Neural cell (in vitro differentiated cells): ENCODE measurements around the gene BSN. TPM values are rescaled to one million over a fixed set of nuclear protein-coding genes. Genes with fewer than 3 reads are reported as not detected.
A peak's percentile ranks its signal among the peaks of the same experiment; 100 is the strongest.

Experiments used
- H2AFZ ChIP-seq: fragments of 200-600, 300-800 bp; sonication (generic), shearing (Covaris generic); 2 replicates; pipeline ENCODE4 v1.6.0; 2014; ENCODE audit warnings: low read depth, mild to moderate bottlenecking, antibody characterized with exemption, low read length, moderate library complexity
- H3F3A ChIP-seq: fragments of 200-600 bp; shearing (Covaris generic); 2 replicates; pipeline ENCODE4 v1.6.1; 2016; ENCODE audit warnings: mild to moderate bottlenecking, moderate library complexity, mixed read lengths, antibody characterized with exemption, low read length; ENCODE audit not compliant: insufficient read depth, poor library complexity, severe bottlenecking
- H3K27ac ChIP-seq: fragments of 200-600, 300-800 bp; sonication (generic), shearing (Covaris generic); 2 replicates; pipeline ENCODE4 v1.5.1; 2014; ENCODE audit warnings: mild to moderate bottlenecking, low read length, moderate library complexity
- H3K27me3 ChIP-seq: fragments of 300-800, 200-600 bp; sonication (generic), shearing (Covaris generic); 2 replicates; pipeline ENCODE4 v1.6.0; 2014; ENCODE audit warnings: mild to moderate bottlenecking, low read depth, low read length, moderate library complexity; ENCODE audit not compliant: insufficient read depth
- H3K36me3 ChIP-seq: fragments of 300-800, 200-600 bp; sonication (generic), shearing (Covaris generic); 2 replicates; pipeline ENCODE4 v1.5.1; 2014; ENCODE audit warnings: mild to moderate bottlenecking, antibody characterized with exemption, low read length, moderate library complexity; ENCODE audit not compliant: insufficient read depth
- H3K4me2 ChIP-seq: fragments of 300-800, 200-600 bp; sonication (generic), shearing (Covaris generic); 2 replicates; pipeline ENCODE4 v1.6.0; 2014; ENCODE audit warnings: mild to moderate bottlenecking, low read length
- H3K4me3 ChIP-seq: fragments of 300-800, 200-600 bp; sonication (generic), shearing (Covaris generic); 2 replicates; pipeline ENCODE4 v1.5.1; 2014; ENCODE audit warnings: mild to moderate bottlenecking, low read length, moderate library complexity
- H3K79me2 ChIP-seq: fragments of 200-600 bp; shearing (Covaris generic); replicated peaks from 2 replicates; pipeline ENCODE4 v1.6.0; 2014; ENCODE audit warnings: mild to moderate bottlenecking, low read length, moderate library complexity; ENCODE audit not compliant: insufficient read depth
- H3K9ac ChIP-seq: fragments of 300-800, 200-600 bp; sonication (generic), shearing (Covaris generic); 2 replicates; pipeline ENCODE4 v1.6.1; 2016; ENCODE audit warnings: mild to moderate bottlenecking, low read length, mixed read lengths
- H3K9me2 ChIP-seq: fragments of 200-600 bp; shearing (Covaris generic); 2 replicates; pipeline ENCODE4 v1.6.1; 2016; ENCODE audit warnings: mild to moderate bottlenecking, low read length, mixed read lengths; ENCODE audit not compliant: insufficient read depth
- H3K9me3 ChIP-seq: fragments of 200-600, 300-800 bp; sonication (generic), shearing (Covaris generic); 2 replicates; pipeline ENCODE4 v1.6.1; 2016; ENCODE audit warnings: mild to moderate bottlenecking, mixed run types, low read length, moderate library complexity, mixed read lengths
- H4K20me1 ChIP-seq: fragments of 200-600 bp; shearing (Covaris generic); 2 replicates; pipeline ENCODE4 v1.6.1; 2016; ENCODE audit warnings: mild to moderate bottlenecking, mixed run types; ENCODE audit not compliant: insufficient read depth
- EZH2 ChIP-seq: fragments of 200-600, 300-800 bp; shearing (Covaris generic), sonication (generic); IDR thresholded peaks from 2 replicates; pipeline ENCODE4 v1.6.1; 2014; ENCODE audit warnings: antibody characterized with exemption, low read length, borderline replicate concordance, mild to moderate bottlenecking; ENCODE audit not compliant: insufficient read depth, poor library complexity, severe bottlenecking
- MXI1 ChIP-seq: fragments of 450-650 bp; conservative IDR thresholded peaks from 2 replicates; pipeline ENCODE4 v1.6.1; 2014; ENCODE audit warnings: antibody characterized with exemption, mild to moderate bottlenecking; ENCODE audit not compliant: poor library complexity, severe bottlenecking
- POLR2AphosphoS5 ChIP-seq: IDR thresholded peaks from 2 replicates; pipeline ENCODE4 v1.6.1; 2012
- RAD21 ChIP-seq: fragments of 450-650 bp; conservative IDR thresholded peaks from 2 replicates; pipeline ENCODE4 v1.6.1; 2014; ENCODE audit warnings: antibody characterized with exemption, mild to moderate bottlenecking, moderate library complexity
- SMC3 ChIP-seq: fragments of 450-650 bp; conservative IDR thresholded peaks from 2 replicates; pipeline ENCODE4 v1.6.1; 2014; ENCODE audit warnings: antibody characterized with exemption, mild to moderate bottlenecking, moderate library complexity; ENCODE audit not compliant: poor library complexity
- polyA plus RNA-seq: library from polyadenylated mRNA; depleted of rRNA; stranded (reverse); fragments of >200 nt; gene quantifications from 2 replicates; pipeline ENCODE4 v1.2.3, GENCODE V29; 2014
- small RNA-seq, 3 experiments: library from RNA; depleted of rRNA; stranded (forward); fragments of <200 nt; gene quantifications; one replicate each; pipeline ENCODE3, GENCODE V24; 2012
- TF ChIP-seq, protein P1 (sequence below): fragments of 450-650 bp; IDR thresholded peaks from 2 replicates; pipeline ENCODE4 v1.5.1; 2014; ENCODE audit warnings: antibody characterized with exemption, mild to moderate bottlenecking, moderate library complexity; ENCODE audit not compliant: poor library complexity, severe bottlenecking
- TF ChIP-seq, protein P2 (sequence below): IDR thresholded peaks from 2 replicates; pipeline ENCODE4 v1.6.1; 2012; ENCODE audit warnings: borderline replicate concordance

The BSN gene
- polyA plus RNA-seq, 1 donor from 2014 or later: 2.0 TPM

DNA sequence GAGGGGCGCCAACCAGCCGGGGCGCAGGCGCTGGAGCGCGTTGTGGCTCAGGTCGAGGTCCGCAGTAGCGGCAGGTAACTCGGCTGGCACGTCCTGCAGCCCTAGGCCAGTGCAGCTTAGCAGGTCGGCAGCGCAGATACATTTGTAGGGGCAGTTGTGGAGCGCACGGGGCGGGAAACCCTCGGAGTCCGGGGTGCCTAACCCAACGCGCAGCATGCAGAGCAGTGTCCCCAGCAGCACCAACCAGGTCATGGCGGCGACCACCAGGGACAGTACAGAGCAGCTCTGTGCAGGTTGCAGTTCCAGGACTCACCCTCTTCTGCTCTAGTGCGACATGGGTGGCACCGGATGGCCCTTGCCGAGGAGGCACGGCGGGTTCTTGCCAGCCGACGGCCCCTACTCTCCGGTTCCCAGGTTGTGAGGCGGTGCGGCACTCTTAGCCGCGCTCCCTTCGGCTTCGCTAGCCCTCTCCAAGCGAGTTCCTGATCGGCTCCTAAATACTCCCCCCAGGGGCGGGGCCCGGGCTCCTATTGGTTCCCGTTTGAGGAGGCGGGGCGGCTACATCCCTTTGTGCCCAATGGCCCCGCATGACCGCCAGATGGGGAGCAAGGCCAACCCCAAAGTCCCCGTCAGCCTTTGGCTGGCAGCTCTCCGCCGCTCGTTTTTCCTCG is 165.1 kb downstream of the BSN start, which contains the start of gene AMIGO3:
Gene AMIGO3 (minus strand): TSS at position 471 of the 671 bp plus-strand sequence. CDS start 219 bp downstream, at position 252.
- Histone ChIP-seq H4K20me1 (no peaks in the 10 kb centered on the region), H3F3A (no peaks in the 10 kb centered on the region), H2AFZ (no peak within 1 kb of the TSS), H3K27ac (peak within 1 kb of the TSS; percentile 28), H3K4me3 (peak within 1 kb of the TSS; percentile 72), H3K79me2 (no peaks in the 10 kb centered on the region), H3K9me3 (no peaks in the 10 kb centered on the region), H3K36me3 (peaks cover 3% of the 10 kb centered on the region), H3K27me3 (no peaks in the 10 kb centered on the region), H3K4me2 (peak within 1 kb of the TSS; percentile 41), H3K9ac (peak within 1 kb of the TSS; percentile 30), H3K9me2 (no peaks in the 10 kb centered on the region)
- TF ChIP-seq SMC3 (peak; percentile 54), EZH2 (no peak), MXI1 (peak; percentile 53), POLR2AphosphoS5 (peak; percentile 67), RAD21 (peak; percentile 55)
- TF ChIP-seq, protein P1, sequence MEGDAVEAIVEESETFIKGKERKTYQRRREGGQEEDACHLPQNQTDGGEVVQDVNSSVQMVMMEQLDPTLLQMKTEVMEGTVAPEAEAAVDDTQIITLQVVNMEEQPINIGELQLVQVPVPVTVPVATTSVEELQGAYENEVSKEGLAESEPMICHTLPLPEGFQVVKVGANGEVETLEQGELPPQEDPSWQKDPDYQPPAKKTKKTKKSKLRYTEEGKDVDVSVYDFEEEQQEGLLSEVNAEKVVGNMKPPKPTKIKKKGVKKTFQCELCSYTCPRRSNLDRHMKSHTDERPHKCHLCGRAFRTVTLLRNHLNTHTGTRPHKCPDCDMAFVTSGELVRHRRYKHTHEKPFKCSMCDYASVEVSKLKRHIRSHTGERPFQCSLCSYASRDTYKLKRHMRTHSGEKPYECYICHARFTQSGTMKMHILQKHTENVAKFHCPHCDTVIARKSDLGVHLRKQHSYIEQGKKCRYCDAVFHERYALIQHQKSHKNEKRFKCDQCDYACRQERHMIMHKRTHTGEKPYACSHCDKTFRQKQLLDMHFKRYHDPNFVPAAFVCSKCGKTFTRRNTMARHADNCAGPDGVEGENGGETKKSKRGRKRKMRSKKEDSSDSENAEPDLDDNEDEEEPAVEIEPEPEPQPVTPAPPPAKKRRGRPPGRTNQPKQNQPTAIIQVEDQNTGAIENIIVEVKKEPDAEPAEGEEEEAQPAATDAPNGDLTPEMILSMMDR: peak; percentile 95
- TF ChIP-seq, protein P2, sequence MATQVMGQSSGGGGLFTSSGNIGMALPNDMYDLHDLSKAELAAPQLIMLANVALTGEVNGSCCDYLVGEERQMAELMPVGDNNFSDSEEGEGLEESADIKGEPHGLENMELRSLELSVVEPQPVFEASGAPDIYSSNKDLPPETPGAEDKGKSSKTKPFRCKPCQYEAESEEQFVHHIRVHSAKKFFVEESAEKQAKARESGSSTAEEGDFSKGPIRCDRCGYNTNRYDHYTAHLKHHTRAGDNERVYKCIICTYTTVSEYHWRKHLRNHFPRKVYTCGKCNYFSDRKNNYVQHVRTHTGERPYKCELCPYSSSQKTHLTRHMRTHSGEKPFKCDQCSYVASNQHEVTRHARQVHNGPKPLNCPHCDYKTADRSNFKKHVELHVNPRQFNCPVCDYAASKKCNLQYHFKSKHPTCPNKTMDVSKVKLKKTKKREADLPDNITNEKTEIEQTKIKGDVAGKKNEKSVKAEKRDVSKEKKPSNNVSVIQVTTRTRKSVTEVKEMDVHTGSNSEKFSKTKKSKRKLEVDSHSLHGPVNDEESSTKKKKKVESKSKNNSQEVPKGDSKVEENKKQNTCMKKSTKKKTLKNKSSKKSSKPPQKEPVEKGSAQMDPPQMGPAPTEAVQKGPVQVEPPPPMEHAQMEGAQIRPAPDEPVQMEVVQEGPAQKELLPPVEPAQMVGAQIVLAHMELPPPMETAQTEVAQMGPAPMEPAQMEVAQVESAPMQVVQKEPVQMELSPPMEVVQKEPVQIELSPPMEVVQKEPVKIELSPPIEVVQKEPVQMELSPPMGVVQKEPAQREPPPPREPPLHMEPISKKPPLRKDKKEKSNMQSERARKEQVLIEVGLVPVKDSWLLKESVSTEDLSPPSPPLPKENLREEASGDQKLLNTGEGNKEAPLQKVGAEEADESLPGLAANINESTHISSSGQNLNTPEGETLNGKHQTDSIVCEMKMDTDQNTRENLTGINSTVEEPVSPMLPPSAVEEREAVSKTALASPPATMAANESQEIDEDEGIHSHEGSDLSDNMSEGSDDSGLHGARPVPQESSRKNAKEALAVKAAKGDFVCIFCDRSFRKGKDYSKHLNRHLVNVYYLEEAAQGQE: no peak

Small RNAs within 50 kb of the gene (small RNA-seq; reads per million reads assigned to genes)
- gene AMIGO3: 0 reads per million in 3 experiments

Other genes with a start within 250 kb of the BSN start
- gene USP4, start 214.4 kb upstream of the BSN start, polyA plus RNA-seq: 35.5 and 42.7 TPM in 2 replicates
- 106 and 130 TPM in 2 replicates for gene GPX1, start 196.1 kb upstream of the BSN start, polyA plus RNA-seq
- 142 and 159 TPM in 2 replicates for gene RHOA, start 142.5 kb upstream of the BSN start, polyA plus RNA-seq
- 17.1 and 23.5 TPM in 2 replicates for gene TCTA, start 142.1 kb upstream of the BSN start, polyA plus RNA-seq
- gene AMT, start 132.0 kb upstream of the BSN start, polyA plus RNA-seq: 5.0 and 6.1 TPM in 2 replicates
- gene NICN1, start 125.2 kb upstream of the BSN start, polyA plus RNA-seq: 20.5 and 23.7 TPM in 2 replicates
- 14.3 and 16.5 TPM in 2 replicates for gene DAG1, start 84.2 kb upstream of the BSN start, polyA plus RNA-seq
- gene APEH, start 119.9 kb downstream of the BSN start, polyA plus RNA-seq: 98.4 and 119 TPM in 2 replicates
- gene MST1, start 135.0 kb downstream of the BSN start, polyA plus RNA-seq: 62.5 and 64.0 TPM in 2 replicates
- gene RNF123, start 135.1 kb downstream of the BSN start, polyA plus RNA-seq: 27.4 and 32.0 TPM in 2 replicates
- gene AMIGO3, start 165.2 kb downstream of the BSN start, polyA plus RNA-seq: 4.0 and 8.0 TPM in 2 replicates
- 20.0 and 20.8 TPM in 2 replicates for gene GMPPB, start 169.5 kb downstream of the BSN start, polyA plus RNA-seq
- gene IP6K1, start 232.1 kb downstream of the BSN start, polyA plus RNA-seq: 52.7 and 62.7 TPM in 2 replicates
- not detected in 2 replicates for gene CDHR4, start 245.4 kb downstream of the BSN start, polyA plus RNA-seq
- gene INKA1, start 248.8 kb downstream of the BSN start, polyA plus RNA-seq: 1.4 and 1.7 TPM in 2 replicates